Measurements from ENCODE around the gene ANKS1A. TPM values are rescaled to one million over a fixed set of nuclear protein-coding genes. Genes with fewer than 3 reads are reported as not detected.

The ANKS1A gene
- total RNA-seq, 1 experiment from 2014 or later: 21.7 TPM

- H3K4me3 ChIP-seq (ENCODE audit: low read depth, low read length, poor library complexity, severe bottlenecking): no peak overlapping the region
- no peak overlapping the region for H3K27ac ChIP-seq (ENCODE audit: low read depth, low read length, poor library complexity, severe bottlenecking)
- BruUV-seq (replicated peaks): no TSS peak
- H3K4me1 ChIP-seq (ENCODE audit: insufficient read depth, low read length, poor library complexity, severe bottlenecking): peaks cover 5% of the 10 kb centered on the region
- no peak for TF ChIP-seq EZH2 (IDR thresholded peaks at IDR 0.05; ENCODE audit: borderline replicate concordance, low read depth, low read length, poor library complexity, severe bottlenecking)
- TF ChIP-seq, protein P1, sequence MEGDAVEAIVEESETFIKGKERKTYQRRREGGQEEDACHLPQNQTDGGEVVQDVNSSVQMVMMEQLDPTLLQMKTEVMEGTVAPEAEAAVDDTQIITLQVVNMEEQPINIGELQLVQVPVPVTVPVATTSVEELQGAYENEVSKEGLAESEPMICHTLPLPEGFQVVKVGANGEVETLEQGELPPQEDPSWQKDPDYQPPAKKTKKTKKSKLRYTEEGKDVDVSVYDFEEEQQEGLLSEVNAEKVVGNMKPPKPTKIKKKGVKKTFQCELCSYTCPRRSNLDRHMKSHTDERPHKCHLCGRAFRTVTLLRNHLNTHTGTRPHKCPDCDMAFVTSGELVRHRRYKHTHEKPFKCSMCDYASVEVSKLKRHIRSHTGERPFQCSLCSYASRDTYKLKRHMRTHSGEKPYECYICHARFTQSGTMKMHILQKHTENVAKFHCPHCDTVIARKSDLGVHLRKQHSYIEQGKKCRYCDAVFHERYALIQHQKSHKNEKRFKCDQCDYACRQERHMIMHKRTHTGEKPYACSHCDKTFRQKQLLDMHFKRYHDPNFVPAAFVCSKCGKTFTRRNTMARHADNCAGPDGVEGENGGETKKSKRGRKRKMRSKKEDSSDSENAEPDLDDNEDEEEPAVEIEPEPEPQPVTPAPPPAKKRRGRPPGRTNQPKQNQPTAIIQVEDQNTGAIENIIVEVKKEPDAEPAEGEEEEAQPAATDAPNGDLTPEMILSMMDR (conservative IDR thresholded peaks at IDR 0.05; ENCODE audit: low read depth, low read length): no peak
- H3K36me3 ChIP-seq (ENCODE audit: insufficient read depth, low read length, poor library complexity, severe bottlenecking): peaks cover 9% of the 10 kb centered on the region
- no peak for DNase-seq (ENCODE audit: low spot score)
- intact Hi-C loops (cut with micrococcal nuclease; ENCODE audit: unreplicated experiment): no loop called here
- CTCF ChIA-PET: no interaction called here
- H3K27me3 ChIP-seq (replicated peaks; ENCODE audit: insufficient read depth, low read depth, low read length, poor library complexity): no peaks in the 10 kb centered on the region
- no peaks in the 10 kb centered on the region for H3K9me3 ChIP-seq (ENCODE audit: low read depth, low read length, poor library complexity, severe bottlenecking)
- POLR2A ChIA-PET (ENCODE audit: low non-redundant PET): no interaction called here
These were observed 197.2 kb downstream of the ANKS1A start for GRCh38 chr6:35086282-35086632.

DNA sequence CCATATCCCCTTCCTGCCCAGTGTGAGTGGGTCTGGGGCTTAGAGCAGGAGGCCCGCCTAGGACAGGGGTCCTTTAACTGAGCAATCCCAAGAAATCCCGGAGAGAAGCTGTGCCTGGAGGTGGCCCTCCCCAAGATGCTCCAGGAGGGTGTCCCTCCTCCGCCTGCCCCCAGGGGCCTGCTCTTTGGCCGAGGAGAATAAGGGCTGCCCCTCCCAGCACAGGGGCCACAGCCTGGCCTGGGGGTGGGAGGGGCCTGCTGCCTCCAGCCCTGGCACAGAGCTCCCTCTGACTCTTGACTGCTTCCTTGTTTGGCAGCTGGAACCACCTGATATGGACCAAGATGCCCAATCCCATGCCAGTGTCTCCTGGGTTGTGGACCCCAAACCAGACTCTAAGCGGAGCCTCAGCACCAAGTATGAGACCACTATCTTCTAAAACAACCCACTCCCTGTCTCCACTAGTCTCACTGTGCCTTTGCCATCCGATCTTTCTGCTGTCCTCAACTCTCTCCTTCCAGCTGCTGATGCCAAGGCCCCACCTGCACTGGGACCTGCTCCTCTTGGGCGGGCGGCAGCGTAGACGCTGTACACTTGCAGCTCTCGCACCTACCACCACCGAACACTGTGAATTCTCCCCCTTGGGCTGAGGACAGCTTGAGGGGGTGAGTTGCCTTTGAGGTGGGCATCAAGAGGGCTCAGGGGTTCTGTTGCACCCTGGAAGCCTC is 197.7 kb downstream of the ANKS1A start:
- Histone ChIP-seq H3K4me3 (ENCODE audit: low read depth, low read length, poor library complexity, severe bottlenecking) (no peak overlapping the region), H3K4me1 (ENCODE audit: insufficient read depth, low read length, poor library complexity, severe bottlenecking) (no peaks in the 10 kb centered on the region), H3K9me3 (ENCODE audit: low read depth, low read length, poor library complexity, severe bottlenecking) (no peaks in the 10 kb centered on the region), H3K27me3 (replicated peaks; ENCODE audit: insufficient read depth, low read depth, low read length, poor library complexity) (no peaks in the 10 kb centered on the region), H3K27ac (ENCODE audit: low read depth, low read length, poor library complexity, severe bottlenecking) (no peak overlapping the region), H3K36me3 (ENCODE audit: insufficient read depth, low read length, poor library complexity, severe bottlenecking) (peaks cover 9% of the 10 kb centered on the region)
- intact Hi-C loops (cut with micrococcal nuclease; ENCODE audit: unreplicated experiment): no loop called here
- ChIA-PET CTCF (no interaction called here), POLR2A (ENCODE audit: low non-redundant PET) (no interaction called here)
- DNase-seq (ENCODE audit: low spot score): no peak
- BruUV-seq (replicated peaks): no TSS peak
- TF ChIP-seq, protein P1 (conservative IDR thresholded peaks at IDR 0.05; ENCODE audit: low read depth, low read length): no peak
- TF ChIP-seq EZH2 (IDR thresholded peaks at IDR 0.05; ENCODE audit: borderline replicate concordance, low read depth, low read length, poor library complexity, severe bottlenecking): no peak

DNA sequence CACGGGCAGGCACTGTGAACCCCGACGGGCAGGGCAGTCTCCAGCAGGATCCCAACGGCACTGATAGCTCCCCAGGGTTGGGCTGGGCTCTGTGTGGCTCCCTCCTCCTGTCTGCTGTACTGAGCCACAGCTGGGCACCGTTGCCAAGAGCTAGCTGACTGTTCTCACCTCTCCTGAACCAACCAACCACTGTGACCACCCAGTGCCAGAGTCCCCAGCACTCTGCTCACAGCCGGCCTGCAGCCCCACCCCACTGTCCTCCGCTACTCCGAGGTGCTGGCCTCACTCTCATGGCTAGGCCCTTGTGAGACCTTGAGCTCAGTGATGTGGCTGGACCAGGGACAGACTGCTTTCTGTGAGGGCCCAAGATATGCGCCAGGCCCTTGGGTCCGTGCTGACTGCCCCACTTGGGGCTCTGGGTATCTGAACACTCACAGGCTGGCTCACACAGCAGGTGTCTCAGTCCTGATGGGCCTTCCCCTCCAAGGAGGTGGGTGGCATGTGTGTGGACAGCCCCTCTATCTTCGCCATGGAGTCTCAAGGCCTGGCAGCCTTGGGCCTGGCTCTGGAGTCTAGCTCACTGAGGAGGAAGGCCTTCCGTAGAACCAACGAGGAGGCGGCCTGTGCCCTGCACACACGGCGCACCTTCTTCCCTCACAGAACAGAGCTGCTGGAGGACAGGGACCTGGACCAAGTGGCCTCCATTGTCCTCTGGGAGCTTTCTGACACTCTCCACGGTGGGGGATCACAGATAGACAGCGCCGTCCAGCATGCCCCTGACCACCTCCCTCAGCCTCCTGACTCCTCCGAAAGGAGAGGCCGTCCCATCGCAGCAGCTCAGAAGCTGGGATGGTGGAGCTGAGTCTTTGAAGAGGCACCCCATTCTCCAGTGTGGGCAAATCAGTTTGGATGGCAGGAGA is 198.6 kb downstream of the ANKS1A start:
- Histone ChIP-seq H3K36me3 (ENCODE audit: insufficient read depth, low read length, poor library complexity, severe bottlenecking) (peaks cover 4% of the 10 kb centered on the region), H3K27me3 (replicated peaks; ENCODE audit: insufficient read depth, low read depth, low read length, poor library complexity) (no peaks in the 10 kb centered on the region), H3K9me3 (ENCODE audit: low read depth, low read length, poor library complexity, severe bottlenecking) (no peaks in the 10 kb centered on the region), H3K4me3 (ENCODE audit: low read depth, low read length, poor library complexity, severe bottlenecking) (no peak overlapping the region), H3K27ac (ENCODE audit: low read depth, low read length, poor library complexity, severe bottlenecking) (no peak overlapping the region), H3K4me1 (ENCODE audit: insufficient read depth, low read length, poor library complexity, severe bottlenecking) (no peaks in the 10 kb centered on the region)
- CTCF ChIA-PET: no interaction called here
- POLR2A ChIA-PET (ENCODE audit: low non-redundant PET): no interaction called here
- intact Hi-C loops (cut with micrococcal nuclease; ENCODE audit: unreplicated experiment): no loop called here
- TF ChIP-seq, protein P1 (conservative IDR thresholded peaks at IDR 0.05; ENCODE audit: low read depth, low read length): no peak
- no peak for TF ChIP-seq EZH2 (IDR thresholded peaks at IDR 0.05; ENCODE audit: borderline replicate concordance, low read depth, low read length, poor library complexity, severe bottlenecking)
- BruUV-seq (replicated peaks): no TSS peak
- no peak for DNase-seq (ENCODE audit: low spot score)
